Stomach (tissue), 9 donors: Measurements from ENCODE around the gene DBNDD1. TPM values are rescaled to one million over a fixed set of nuclear protein-coding genes. Genes with fewer than 3 reads are reported as not detected.

ENCODE experiments used
- DNase-seq, 2 donors: peaks; one replicate each; pipeline versions ENCODE4 v3.0.0 to v3.0.0-alpha.2; 2013 to 2019
- H3K27ac ChIP-seq, 5 donors: fragments of 200-600 bp in 4 of 5; sonication (generic) in 4 of 5; one replicate each; pipeline ENCODE4 v1.5.1; 2013 to 2019; ENCODE audit warnings: mild to moderate bottlenecking in 1 of 5, moderate library complexity in 1 of 5
- H3K27me3 ChIP-seq, 3 donors: fragments of 200-600 bp; sonication (generic); one replicate each; pipeline ENCODE4 v1.5.1; 2017 to 2019; ENCODE audit warnings: mixed run types in 1 of 3
- H3K36me3 ChIP-seq, 4 donors: fragments of 200-600 bp; sonication (generic); 1 replicate in 3 of 4; 2 replicates in 1 of 4; pipeline ENCODE4 v1.5.1; 2016 to 2019
- H3K4me1 ChIP-seq, 4 donors: fragments of 200-600 bp; sonication (generic); one replicate each; pipeline ENCODE4 v1.5.1; 2016 to 2019
- H3K4me3 ChIP-seq, 4 donors: fragments of 200-600 bp; sonication (generic) in 3 of 4; one replicate each; pipeline ENCODE4 v1.5.1; 2016 to 2019; ENCODE audit warnings: mild to moderate bottlenecking in 1 of 4
- H3K9me3 ChIP-seq, 4 donors: fragments of 200-600 bp; sonication (generic); one replicate each; pipeline ENCODE4 v1.5.1; 2016 to 2019
- CTCF ChIP-seq, 7 experiments: fragments of 450-650 bp in 4 of 7; fragments of 200-600 bp in 3 of 7; sonication (generic) in 3 of 7; IDR thresholded peaks; one replicate each; pipeline ENCODE4 v1.5.1; 2016 to 2019; ENCODE audit warnings: antibody characterized with exemption in 7 of 7, control low read depth in 2 of 7, mild to moderate bottlenecking in 1 of 7
- EP300 ChIP-seq: sonication (generic); formaldehyde crosslinking; IDR thresholded peaks from one replicate; pipeline ENCODE4 v1.6.1; 2017; ENCODE audit warnings: antibody characterized with exemption
- POLR2A ChIP-seq, 4 donors: fragments of 450-650 bp; IDR thresholded peaks; one replicate each; pipeline ENCODE4 v1.6.1; 2016; ENCODE audit warnings: antibody characterized with exemption in 4 of 4, control low read depth in 2 of 4, mild to moderate bottlenecking in 1 of 4, moderate library complexity in 1 of 4
- POLR2AphosphoS5 ChIP-seq, 3 donors: sonication (generic); formaldehyde crosslinking; IDR thresholded peaks; one replicate each; pipeline ENCODE4 v1.6.1; 2016; ENCODE audit warnings: antibody characterized with exemption in 3 of 3
- WGBS, 5 donors: extraction: QIAGEN DNeasy Blood & Tissue Kit in 3 of 5; methylation state at CpG; one replicate each; pipeline versions ENCODE4 v1.1.5 to v1.1.7; 2013 to 2018; 5-methylcytosine and 5-hydroxymethylcytosine counted together
- intact Hi-C: fragments of 100-400 bp; cut with DNase I; formaldehyde crosslinking; loops from one replicate; pipeline ENCODE4 v1.15.1; 2023; ENCODE audit warnings: low total_unique reads
- polyA plus RNA-seq, 3 donors: library from polyadenylated mRNA; stranded (reverse); fragments of 200-250 nt; gene quantifications; one replicate each; pipeline ENCODE4 v1.2.3, GENCODE V29; 2013
- total RNA-seq, 5 donors: library from RNA; depleted of rRNA; stranded (reverse); fragments of >200 nt; gene quantifications; one replicate each; pipeline versions ENCODE4 v1.1.0 to v1.2.3, GENCODE V29; 2014 to 2016
- donor health status: healthy with polysubstance abuse.
- donor health status: Bipolar disorder and iron deficiency.
- donor health status: healthy.

DBNDD1 gene
- total and polyA plus RNA-seq, 8 donors: 0.73 to 37.1 (median 7.3) TPM; not detected in 1

- H3K36me3 ChIP-seq: peaks cover 0 to 4% (median under 1%) of the 10 kb centered on the region in 4 donors
- peak in 1 of 4 donors; percentile 8 for TF ChIP-seq POLR2A (IDR thresholded peaks at IDR 0.05)
- TF ChIP-seq CTCF (IDR thresholded peaks at IDR 0.05): no peak
- TF ChIP-seq POLR2AphosphoS5 (IDR thresholded peaks at IDR 0.05): peak in 2 of 3 donors; percentile 44 to 86
- 3 to 11% (median 6%) methylated on average over 13 to 57 of the region's 57 CpGs for WGBS, 5 donors
- H3K27me3 ChIP-seq: peaks cover 0 to 18% (median 5%) of the 10 kb centered on the region in 3 donors
- no peaks in the 10 kb centered on the region for H3K9me3 ChIP-seq
- H3K4me3 ChIP-seq: peak overlapping the region; percentile 68 to 83 (median 78)
- H3K4me1 ChIP-seq: peaks cover 22 to 57% (median 50%) of the 10 kb centered on the region in 4 donors
- intact Hi-C loops: no loop called here
- peak; percentile 95 to 97 for DNase-seq
- H3K27ac ChIP-seq: peak overlapping the region; percentile 60 to 85 (median 78)
Measured at GRCh38 chr16:90022209-90023077, 3.2 kb upstream of the DBNDD1 start.

- H3K27ac ChIP-seq: peak overlapping the region in 1 of 5 donors; percentile 89
- peaks cover 22 to 57% (median 50%) of the 10 kb centered on the region in 4 donors for H3K4me1 ChIP-seq
- intact Hi-C loops: no loop called here
- WGBS, 5 donors: 69 to 89% (median 81%) methylated on average over 2 of the region's 2 CpGs
- H3K27me3 ChIP-seq: peaks cover 0 to 18% (median 5%) of the 10 kb centered on the region in 3 donors
- no peaks in the 10 kb centered on the region for H3K9me3 ChIP-seq
- H3K4me3 ChIP-seq: no peak overlapping the region
- no peaks in the 10 kb centered on the region for H3K36me3 ChIP-seq
- no peak for DNase-seq
- TF ChIP-seq CTCF (IDR thresholded peaks at IDR 0.05) (no peak), POLR2A (IDR thresholded peaks at IDR 0.05) (no peak), EP300 (no peak), POLR2AphosphoS5 (IDR thresholded peaks at IDR 0.05) (no peak)
Measured at GRCh38 chr16:90020838-90021382, 1.7 kb upstream of the DBNDD1 start.

GRCh38 chr16:90020260-90020837 lies 1.1 kb upstream of the DBNDD1 start:
- Histone ChIP-seq H3K4me1 (peaks cover 22 to 57% (median 50%) of the 10 kb centered on the region in 4 donors), H3K27me3 (peaks cover 0 to 18% (median 5%) of the 10 kb centered on the region in 3 donors), H3K4me3 (peak overlapping the region; percentile 71 to 95 (median 77)), H3K9me3 (no peaks in the 10 kb centered on the region), H3K27ac (peak overlapping the region in 4 of 5 donors; percentile 80 to 89 (median 82)), H3K36me3 (no peaks in the 10 kb centered on the region)
- WGBS, 5 donors: 63 to 72% (median 69%) methylated on average over 9 of the region's 9 CpGs
- TF ChIP-seq EP300 (no peak), POLR2AphosphoS5 (IDR thresholded peaks at IDR 0.05) (no peak), CTCF (IDR thresholded peaks at IDR 0.05) (no peak), POLR2A (IDR thresholded peaks at IDR 0.05) (no peak)
- no peak for DNase-seq
- intact Hi-C loops: no loop called here

- peak; percentile 40 to 84 for DNase-seq
- peak overlapping the region; percentile 71 to 95 (median 77) for H3K4me3 ChIP-seq
- TF ChIP-seq CTCF (IDR thresholded peaks at IDR 0.05) (peak in 2 of 7 experiments; percentile 22 to 73), POLR2AphosphoS5 (IDR thresholded peaks at IDR 0.05) (no peak)
- peak overlapping the region; percentile 57 to 89 (median 81) for H3K27ac ChIP-seq
- H3K27me3 ChIP-seq: peaks cover 0 to 18% (median 5%) of the 10 kb centered on the region in 3 donors
- WGBS, 5 donors: 2 to 10% (median 3%) methylated on average over 8 to 52 of the region's 57 CpGs
- H3K9me3 ChIP-seq: no peaks in the 10 kb centered on the region
- H3K36me3 ChIP-seq: no peaks in the 10 kb centered on the region
- intact Hi-C loops: no loop called here
- H3K4me1 ChIP-seq: peaks cover 22 to 57% (median 50%) of the 10 kb centered on the region in 4 donors
Measured at GRCh38 chr16:90019543-90020259, 445 bp upstream of the DBNDD1 start.
